Fibroblast of upper back skin (primary cell): ENCODE measurements around the gene RNF208.

Experiments used
- DNase-seq: peaks from one replicate; pipeline ENCODE4 v3.0.0-alpha.2; 2013

RNF208 gene

DNA sequence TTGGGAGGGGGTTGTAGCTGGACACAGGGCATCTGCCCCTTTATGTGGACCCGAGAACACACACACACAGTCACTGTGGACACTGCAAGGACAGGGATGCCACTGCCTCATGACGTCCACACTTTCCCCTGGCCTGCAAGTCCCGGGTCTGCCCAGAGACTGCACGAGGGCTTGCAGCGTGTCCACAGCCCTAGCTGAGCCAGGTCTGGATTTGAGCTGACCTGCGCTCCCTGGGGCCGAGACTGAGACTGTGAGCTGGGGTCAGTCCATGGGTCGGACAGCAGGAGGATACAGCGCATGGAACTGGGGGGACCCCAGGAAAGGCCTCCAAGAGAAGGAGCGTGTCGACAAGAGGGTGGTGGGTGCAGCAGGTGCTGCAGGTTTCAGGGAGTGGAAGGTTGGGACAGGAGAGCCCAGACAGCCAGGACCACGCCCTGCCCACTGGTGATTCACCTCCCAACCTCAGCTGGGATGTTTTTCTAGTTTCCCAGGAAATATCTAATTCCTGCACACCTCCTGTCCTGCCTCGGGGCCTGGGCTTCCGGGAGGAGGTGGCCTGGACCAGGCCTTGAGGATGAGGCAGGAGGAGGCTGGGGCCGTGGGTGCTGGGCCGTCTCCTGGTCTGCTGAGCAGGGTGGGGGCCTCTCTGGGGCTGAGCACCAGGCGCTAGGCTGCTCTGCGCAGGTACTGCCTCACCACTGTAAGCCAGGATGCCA lies 4.5 kb upstream of the RNF208 start:
- no peak for DNase-seq

DNA sequence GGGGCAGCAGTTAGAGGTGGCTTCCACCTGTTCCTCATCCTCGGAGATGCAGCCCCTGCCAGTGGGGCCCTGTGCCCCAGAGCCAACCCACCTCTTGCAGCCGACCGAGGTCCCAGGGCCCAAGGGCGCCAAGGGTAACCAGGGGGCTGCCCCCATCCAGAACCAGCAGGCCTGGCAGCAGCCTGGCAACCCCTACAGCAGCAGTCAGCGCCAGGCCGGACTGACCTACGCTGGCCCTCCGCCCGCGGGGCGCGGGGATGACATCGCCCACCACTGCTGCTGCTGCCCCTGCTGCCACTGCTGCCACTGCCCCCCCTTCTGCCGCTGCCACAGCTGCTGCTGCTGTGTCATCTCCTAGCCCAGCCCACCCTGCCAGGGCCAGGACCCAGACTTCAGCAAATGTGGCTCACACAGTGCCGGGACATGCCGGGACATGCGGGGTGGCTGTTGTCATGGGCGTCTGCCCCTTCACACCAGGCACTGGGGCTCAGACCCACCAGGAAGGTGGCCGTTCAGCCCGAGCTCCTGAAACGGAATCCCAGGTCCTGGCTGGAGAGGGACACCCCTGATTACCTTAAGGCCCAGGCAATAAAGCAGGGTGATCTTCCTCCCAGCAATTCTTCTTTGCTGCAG lies 3.8 kb upstream of the RNF208 start:
- no peak for DNase-seq

DNA sequence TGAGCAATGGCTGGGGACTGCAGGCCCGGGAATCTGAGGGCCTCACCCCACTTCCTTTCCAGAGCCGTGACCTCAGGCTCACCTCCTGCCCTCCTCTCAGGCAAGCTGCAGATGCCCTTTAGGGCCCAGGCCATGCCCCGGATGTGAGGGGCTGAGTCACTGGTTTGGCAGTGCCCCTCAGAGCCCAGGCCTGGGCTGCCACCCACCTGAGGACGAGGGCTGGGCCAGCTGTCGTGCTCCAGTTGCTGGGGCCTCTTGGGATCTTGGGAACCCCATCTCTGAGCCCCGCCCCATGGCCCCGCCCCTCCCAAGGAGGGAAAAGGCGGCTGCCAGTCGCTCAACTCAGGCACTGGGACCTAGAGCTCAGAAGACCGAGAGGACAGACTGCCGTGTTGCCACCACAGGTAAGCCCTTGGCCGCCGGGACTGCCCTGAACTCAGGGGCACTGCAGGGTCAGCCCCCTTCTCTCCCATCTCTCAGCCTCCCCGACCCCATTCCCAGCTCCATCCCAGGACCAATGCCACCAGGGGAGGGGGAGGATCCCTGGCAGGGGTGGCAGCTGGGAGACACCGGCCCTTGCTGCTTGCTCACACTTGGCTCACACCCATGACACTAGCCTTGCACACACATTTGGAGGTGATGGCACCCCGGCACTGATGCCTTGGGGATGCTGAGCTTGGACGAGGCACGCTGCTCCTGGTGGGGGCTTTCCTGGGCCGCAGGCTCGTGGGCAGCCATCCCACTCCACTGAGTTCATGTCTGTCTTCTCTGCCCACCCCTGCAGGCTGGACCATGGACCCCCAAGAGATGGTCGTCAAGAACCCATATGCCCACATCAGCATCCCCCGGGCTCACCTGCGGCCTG lies 3.0 kb upstream of the RNF208 start, which contains the start of gene CYSRT1:
Gene CYSRT1, plus strand, starts transcription at position 345 of the 865 bp plus-strand sequence. Its CDS starts 448 bp downstream, at position 793.
- no peak for DNase-seq

DNA sequence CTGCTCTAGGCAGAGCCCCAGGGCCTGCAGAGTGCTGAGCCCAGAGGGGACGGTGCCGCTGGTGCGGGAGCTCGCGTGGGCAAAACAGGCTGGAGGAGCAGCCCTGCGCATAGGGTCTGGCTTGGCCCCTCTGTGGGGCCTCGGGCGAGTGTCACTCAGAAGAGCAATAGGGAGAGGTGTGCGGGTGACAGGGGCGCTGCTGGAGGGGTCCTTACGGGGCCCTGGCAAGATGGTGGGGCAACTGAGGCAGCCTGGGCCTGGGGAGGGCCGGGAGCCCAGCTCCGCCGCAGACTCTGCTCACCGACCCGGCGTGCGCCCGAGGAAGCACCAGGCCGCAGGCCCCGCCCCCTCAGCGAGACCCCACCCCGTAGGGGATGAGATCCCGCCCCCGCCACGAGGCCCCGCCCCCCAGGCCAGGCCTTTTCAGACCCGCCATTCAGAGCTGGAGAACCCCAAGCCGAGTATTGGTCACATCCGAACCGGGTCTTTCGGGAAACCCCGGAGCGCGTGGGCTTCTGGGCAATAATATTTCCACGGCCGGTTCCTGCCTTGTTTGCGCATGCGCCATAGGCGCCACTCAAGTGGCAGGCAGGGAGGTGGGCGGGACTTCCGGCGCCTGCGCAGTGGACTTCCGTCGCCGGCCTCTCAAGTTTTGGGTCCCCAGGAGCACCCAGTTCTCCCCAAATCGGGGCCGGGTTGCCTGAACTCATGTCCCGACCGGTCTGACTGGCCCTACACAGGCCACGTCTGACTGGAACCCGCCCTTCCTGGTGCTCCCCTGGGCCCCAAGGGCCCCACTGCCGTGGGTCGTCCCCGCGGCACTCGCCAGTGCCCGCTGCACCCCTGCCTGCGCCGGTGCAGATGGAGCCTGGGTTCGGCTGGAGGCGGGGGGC lies 1.3 kb upstream of the RNF208 start:
- peak; percentile 99 for DNase-seq

DNA sequence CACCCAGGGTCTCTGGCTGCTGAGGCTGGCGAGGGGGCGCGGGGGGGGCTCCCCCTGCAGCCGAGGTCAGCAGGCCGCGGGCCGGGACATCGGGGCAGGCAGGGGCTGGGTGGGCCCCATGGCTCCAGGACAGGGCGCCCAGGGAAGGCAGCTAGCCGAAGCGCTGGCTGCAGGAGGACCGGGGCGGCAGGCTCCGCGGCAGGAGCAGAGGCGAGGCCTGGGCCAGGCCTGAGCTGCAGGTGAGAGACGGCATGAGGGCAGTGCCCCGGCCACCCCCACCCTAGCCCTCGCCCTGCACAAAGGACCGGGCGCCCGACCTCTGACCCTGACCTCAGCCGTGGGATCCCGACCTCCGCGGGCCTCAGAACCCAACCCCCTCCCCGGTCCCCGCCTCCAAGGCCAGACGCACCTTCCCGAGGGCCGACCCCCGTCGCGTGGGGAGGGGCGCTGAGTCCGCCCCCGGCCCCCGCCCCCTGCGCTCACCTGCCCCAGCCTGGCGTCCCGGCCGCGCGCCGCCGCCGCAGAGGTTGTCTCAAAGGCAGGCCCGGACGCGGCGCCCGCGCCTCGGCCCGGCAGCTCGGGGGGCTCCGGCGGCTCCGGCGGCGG lies 431 bp downstream of the RNF208 start:
- no peak for DNase-seq

DNA sequence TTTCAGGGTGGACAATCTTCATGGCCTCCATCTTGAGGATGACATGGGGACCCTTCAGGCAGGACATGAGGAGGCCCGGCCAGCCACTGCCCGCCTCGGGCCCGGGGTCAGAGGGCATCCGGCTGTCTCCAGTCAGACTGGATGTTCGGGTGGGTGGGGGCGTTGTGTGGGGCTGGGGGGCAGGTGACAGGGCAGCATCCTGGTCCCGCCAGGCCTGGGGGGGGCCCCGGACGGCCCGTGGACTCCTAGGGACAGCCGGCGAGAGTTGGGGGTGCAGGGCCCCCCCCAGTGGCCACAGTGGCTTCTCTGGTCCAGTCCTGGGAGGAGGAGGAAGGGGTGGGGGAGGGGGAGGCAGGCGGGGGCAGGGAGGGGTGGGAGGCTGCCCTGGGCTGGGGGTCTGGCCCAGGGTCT lies 940 bp downstream of the RNF208 start:
- DNase-seq, result no peak

DNA sequence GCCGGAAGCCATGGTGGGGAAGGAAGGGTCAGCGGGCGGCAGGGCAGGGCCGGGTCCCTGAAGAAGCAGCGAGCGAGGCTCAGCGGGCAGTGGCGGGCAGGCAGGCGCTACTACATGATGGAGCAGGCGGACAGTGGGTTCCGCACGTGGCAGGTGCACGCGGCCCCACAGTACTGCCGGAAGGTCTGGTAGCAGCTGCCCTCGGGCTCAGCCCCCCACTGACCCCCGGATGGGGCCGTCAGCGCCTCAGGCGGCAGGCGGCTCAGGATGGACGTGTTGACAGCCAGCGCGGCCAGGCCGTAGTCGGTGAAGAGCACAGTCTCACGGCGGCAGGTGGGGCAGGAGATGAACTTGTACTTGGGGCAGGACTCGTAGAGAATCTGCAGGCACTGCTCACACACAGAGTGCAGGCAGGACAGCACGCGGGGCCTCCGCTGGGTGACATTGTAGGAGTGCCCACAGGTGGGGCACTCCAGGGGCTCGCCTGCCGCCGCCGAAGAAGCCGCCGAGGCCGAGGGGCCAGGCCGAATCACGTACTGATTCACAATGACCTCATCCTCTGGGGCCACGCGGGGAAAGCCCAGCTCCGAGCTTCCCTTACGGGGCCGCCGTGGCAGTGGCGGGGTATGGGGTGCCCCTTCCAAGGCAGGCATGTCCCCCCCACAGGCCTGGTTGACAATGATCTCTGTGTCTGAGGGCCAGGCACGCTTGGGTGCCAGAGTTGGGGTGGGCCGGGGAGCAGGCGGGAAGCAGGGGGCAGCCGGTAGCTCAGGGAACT lies 1.5 kb downstream of the RNF208 start:
- no peak for DNase-seq

DNA sequence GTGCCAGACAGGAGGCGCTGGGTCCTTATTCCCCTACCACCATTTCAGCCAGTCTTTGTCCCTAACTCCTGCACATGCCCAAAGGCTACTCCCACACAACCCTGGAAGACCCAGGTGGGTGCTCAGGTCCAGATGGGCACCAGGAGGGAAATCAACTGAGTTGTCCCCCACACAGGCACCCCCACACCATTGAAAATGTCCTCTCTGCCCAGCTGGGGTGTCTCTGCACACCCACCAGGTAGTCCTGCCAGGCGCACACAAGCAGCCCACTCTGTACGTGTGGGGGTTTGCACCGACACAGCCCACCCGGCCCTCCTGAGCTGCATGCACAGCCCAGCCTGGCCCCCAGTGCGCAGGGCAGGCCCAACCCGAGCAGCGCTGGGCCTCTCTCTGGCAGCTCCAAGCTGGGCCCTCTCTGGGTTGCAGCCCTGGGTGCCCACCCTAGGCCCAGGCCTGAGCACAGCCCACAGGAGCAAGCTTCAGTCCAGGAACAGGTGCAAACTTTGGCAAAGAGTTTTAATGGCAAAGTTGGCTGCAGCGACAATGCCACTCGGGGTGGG lies 2.2 kb downstream of the RNF208 start:
- DNase-seq, result no peak

DNA sequence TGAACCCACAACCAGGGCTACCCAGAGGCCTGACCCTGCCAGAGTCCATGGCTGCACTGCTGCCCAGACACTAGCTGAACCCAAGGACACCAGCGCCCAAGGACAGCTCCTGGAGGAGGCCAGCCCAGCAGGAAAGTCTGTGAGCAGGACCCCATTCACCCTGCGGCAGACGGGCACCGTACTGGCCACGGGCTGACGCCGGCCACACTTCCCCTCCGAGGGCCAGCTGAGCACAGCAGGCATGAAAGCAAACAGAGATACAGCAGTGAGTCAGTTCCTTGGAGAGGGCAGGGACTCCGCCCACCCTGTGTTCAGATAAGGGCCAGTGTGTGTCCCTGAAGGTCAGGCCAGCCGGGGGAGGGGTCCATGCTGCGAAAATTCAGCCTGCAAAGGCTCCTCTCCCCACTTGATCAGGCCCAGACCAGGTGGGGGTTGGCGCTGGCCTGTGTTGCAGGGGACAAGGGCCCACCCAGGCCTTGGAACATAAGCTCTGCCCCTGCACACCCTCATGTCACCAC lies 3.2 kb downstream of the RNF208 start:
- DNase-seq, result no peak

DNA sequence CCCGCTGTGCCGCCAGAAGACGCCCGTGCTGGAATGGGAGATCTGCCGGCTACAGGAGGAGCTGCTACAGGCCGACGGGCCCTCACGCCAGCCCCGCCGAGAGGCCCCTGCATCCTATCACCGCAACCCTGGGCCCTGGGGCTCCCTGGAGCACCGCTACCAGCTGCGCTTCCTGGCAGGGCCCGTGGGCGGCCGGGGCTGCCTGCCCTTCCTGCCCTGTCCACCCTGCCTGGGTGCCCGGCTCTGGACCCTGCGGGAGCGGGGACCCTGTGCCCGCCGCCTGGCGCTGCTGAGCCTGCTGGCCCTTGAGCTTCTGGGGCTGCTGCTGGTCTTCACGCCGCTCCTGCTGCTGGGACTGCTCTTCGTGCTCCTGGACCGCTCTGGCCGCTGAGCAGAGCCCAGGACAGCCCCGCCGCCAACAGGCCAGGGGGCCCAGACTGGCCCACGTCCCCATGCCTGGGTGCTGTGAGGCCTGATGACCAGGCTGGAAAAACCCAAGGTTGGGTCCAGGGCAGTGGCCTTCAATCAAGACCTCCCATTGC lies 3.8 kb downstream of the RNF208 start:
- no peak for DNase-seq

DNA sequence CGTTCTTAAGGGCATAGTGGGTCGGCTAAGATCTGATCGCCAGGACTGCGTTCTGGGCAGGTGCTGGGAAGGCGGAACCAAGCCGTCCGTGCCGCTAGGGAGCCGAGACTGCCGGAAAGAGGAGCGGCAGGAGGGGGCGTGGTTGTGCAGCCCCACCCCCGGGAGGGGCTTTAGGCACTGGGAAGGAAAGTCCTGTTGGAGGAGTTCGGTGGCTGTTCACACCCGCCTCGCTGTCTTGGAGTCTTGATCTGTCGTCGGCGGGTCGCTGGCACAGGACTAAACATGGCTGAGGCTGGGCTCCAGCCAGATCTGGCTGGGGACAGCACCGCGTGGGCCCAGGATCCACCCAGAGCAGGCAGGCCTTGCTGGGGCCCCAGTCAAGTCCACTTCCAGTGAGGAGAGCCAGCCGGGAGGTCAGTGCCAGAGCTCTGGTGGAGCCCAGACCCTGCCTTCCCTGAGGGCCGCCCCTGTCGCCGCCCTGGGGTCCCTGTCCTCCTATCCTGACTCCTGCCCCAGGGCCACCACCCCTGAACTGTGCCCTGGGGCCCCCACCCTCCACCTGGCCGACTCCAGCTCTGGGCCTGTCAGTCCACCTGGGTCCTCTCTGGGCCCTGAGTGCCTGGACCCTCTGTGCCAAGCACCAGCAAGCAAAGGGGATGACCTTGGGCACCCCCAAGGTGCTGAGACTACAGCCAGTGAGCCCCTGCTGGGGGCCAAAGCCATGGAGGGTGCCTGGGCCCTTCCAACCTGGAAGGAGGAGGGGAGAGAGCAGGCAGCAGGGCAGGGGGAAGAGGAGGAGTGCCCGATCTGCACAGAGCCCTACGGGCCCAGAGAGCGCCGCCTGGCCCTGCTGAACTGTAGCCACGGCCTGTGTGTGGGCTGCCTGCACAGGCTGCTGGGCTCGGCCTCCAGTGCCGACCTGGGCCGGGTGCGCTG lies 4.5 kb downstream of the RNF208 start:
- DNase-seq, result no peak

DNA sequence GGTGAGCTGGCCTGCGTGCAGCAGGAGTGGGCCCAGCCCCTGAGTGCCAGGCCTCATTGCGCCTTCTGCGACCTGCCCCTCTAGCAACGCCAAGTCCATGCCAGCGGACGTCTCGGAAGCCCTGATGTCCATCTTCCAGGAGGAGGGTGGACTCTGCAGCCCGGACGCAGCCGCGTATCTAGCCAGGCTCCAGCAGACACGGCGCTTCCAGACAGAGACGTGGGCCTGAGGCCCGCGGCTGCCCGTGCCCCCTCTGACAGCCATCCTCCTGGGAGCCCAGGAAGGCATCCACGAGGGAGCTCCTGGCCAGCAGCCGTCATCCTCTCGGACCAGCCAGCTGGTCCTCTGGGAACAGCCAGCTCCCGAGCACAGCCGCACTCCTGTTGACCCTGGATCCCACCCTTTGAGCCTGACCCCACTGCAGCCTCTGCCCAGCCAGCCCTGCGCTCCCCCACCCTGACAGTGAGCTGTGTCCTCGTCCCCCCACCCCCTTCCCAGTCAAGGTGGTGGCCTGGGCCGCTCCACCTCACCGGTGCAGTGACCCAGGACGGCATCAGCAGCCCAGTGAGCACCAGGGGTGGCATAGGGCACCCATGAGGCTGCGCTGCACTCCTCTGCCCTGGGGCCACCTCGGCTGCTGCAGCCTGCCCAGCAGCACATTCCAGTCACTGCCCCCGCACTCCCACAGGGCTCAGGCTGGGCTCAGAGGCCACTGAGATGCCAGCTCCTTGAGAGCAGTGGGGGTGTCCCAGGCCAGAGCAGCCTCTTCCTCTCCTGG lies 5.7 kb downstream of the RNF208 start:
- no peak for DNase-seq

DNA sequence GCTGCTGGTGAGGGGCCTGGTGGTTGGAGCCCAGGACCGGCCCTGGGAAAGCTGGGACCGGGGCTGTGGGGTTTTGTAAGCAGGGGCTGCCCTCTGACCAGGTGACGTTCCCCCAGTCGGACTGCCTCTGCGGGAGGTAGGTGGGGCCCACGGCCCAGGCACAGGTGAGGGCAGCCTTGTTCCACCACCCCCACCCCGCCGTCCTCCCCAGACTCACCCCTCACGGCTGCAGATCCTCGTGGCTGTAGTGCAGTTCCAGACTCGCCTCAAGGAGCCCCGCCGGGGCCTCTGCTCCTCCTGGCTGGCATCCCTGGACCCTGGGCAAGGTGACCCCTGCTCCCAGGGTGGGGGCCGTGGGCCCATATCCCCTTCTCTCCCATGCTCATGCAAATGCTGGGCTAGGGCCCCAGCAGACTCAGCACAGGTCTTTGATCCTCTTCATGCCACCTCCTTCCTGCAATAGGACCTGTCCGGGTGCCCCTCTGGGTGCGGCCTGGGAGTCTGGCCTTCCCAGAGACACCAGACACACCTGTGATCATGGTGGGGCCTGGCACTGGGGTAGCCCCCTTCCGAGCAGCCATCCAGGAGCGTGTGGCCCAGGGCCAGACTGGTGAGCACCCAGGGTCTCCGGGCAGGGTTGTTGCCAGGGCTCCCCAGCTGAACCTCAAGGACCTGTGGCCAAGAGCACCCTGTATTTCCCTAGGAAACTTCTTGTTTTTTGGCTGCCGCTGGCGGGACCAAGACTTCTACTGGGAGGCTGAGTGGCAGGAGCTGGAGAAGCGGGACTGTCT lies 6.6 kb downstream of the RNF208 start:
- no peak for DNase-seq

DNA sequence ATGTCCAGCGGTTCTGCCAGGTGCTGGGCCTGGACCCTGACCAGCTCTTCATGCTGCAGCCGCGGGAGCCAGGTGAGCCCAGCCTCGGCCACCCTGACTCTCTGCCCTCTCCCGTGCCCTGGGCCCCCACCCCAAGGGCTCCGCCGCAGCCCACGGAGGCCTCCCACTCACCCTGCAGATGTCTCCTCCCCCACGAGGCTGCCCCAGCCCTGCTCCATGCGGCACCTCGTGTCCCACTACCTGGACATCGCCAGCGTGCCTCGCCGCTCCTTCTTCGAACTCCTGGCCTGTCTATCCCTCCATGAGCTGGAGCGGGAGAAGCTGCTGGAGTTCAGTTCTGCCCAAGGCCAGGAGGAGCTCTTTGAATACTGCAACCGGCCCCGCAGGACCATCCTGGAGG lies 7.4 kb downstream of the RNF208 start:
- no peak for DNase-seq

DNA sequence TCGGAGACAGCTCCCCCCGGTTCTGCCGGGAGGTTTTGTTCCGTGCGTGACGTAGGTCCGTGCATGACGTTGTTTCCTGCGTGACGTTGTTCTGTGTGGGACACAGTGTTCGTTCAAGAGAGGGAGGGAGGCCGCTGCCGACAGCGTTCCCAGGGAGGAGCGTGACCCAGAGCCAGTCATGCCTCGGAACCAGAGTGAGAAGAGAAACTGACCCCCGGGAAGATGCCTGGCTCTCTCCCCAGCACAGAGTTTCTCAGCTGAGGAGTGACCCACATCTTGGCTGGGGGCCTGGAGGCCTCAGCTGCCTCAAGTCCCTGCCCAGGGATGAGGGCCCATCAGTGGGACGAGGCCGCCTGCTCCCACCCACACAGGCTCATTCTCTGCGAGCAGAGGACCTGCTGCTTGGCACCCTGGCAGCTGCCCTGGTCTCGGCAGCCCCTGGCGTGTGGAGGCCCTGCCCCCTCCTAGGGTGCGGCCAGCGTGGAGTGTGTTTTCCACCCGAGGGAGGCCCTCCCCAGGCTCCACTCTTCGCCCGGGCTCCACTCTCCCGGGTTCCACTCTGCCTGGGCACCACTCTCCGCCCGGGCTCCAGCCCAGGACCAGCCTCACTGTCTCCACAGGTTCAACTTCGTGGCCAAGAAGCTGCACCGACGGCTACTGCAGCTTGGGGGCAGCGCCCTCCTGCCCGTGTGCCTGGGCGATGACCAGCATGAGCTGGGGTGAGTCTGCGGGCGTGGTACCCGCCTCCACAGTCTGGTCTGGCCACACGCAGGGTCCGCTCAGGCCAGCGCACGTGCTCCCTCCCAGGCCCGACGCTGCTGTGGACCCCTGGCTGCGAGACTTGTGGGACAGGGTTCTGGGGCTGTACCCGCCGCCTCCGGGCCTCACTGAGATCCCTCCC lies 8.6 kb downstream of the RNF208 start:
- no peak for DNase-seq

DNA sequence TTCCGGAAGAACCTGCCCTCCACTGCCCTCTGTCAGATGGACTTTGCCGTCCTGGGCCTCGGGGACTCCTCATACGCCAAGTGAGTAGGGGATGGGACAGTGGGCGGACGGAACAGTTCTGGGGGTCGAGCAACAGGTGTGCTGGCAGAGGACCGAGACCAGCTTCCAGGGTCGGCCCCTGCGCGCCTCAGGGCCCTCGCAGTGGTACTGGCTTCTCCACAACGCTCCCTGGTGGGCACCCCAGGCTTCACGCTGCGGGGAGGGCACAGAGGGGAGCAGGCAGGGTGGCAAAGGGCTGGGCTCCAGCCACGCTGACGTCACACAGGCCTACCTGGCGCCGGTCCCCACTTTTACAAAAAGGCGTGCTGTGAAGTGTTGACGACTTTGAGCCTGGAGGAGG lies 9.5 kb downstream of the RNF208 start:
- DNase-seq, result no peak

DNA sequence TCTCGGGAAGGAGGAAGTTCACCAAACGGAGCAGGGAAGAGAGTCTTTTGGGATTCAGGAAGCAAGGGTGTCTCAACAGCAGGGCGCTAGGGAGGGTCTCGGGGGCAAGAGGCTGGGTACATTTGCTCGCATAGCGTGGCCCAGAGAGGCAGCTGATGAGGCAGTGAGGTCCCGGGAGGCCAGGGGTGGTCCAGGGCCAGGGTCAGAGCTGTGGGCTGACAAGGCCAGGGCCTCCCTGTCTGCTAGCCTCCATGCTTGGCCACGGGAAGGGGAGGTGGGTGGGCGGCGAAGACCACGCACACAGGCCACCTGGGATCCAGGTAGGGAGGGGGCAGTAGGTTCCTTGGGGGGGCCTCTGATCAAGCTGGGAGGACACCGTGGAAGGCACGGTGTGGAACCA lies 10.5 kb downstream of the RNF208 start:
- DNase-seq, result no peak
